Activated CD4-positive, alpha-beta memory T cell treated with anti-CD3 and anti-CD28 coated beads, Interleukin-2, amount 10 ng/mL, durations not matched to agents 7 days and 5 days (primary cell): Measurements from ENCODE around the gene SH3PXD2B. TPM values are rescaled to one million over a fixed set of nuclear protein-coding genes. Genes with fewer than 3 reads are reported as not detected.

Experiments used
- CTCF ChIA-PET: fragments of 350-600 bp; sonication (Branson Sonifier 250); formaldehyde crosslinking; loops from one replicate; lab custom pipeline; 2021; ENCODE audit warnings: antibody characterized with exemption, inconsistent platforms; lab: Charles Lee
- POLR2A ChIA-PET: fragments of 350-600 bp; sonication (Branson Sonifier 250); formaldehyde crosslinking; loops from one replicate; lab custom pipeline; 2021; ENCODE audit warnings: antibody characterized with exemption; lab: Charles Lee
- DNase-seq: peaks from one replicate; pipeline ENCODE4 v3.0.0-alpha.2; 2020
- H3K27ac Mint-ChIP-seq: one replicate; pipeline ENCODE4 v1.8.0; 2021; ENCODE audit warnings: mild to moderate bottlenecking, mixed read lengths
- H3K27me3 Mint-ChIP-seq: one replicate; pipeline ENCODE4 v1.8.0; 2021; ENCODE audit warnings: mixed read lengths
- H3K36me3 Mint-ChIP-seq: one replicate; pipeline ENCODE4 v1.8.0; 2021; ENCODE audit warnings: low read depth, mixed read lengths
- H3K4me1 Mint-ChIP-seq: one replicate; pipeline ENCODE4 v1.8.0; 2021; ENCODE audit warnings: mixed read lengths
- H3K4me3 Mint-ChIP-seq: one replicate; pipeline ENCODE4 v1.8.0; 2021; ENCODE audit warnings: mild to moderate bottlenecking, mixed read lengths
- H3K9me3 Mint-ChIP-seq: one replicate; pipeline ENCODE4 v1.8.0; 2021; ENCODE audit warnings: mixed read lengths
- total RNA-seq, 2 experiments: library from RNA; stranded (reverse); gene quantifications; one replicate each; pipeline ENCODE4 v1.2.3, GENCODE V29; 2021

The SH3PXD2B gene
- total RNA-seq, 2 experiments from 2014 or later = 0.25 TPM

GRCh38 chr5:172424111-172424490 lies 30.2 kb downstream of the SH3PXD2B start:
- Mint-ChIP-seq H3K27ac (no peak overlapping the region), H3K9me3 (no peaks in the 10 kb centered on the region), H3K27me3 (peaks cover 11% of the 10 kb centered on the region), H3K36me3 (no peaks in the 10 kb centered on the region), H3K4me1 (peaks cover 11% of the 10 kb centered on the region), H3K4me3 (no peak overlapping the region)
- POLR2A ChIA-PET = no interaction called here
- CTCF ChIA-PET = interaction anchor here (1.6 kb wide), 1 partner anchor 26 kb away, joined by 3 read pairs; no protein-coding TSS in a partner anchor
- no peak for DNase-seq

- H3K9me3 Mint-ChIP-seq = no peaks in the 10 kb centered on the region
- no peak overlapping the region for H3K27ac Mint-ChIP-seq
- DNase-seq = no peak
- H3K4me1 Mint-ChIP-seq = peaks cover 11% of the 10 kb centered on the region
- ChIA-PET POLR2A (no interaction called here), CTCF (interaction anchor here (1.6 kb wide), 1 partner anchor 26 kb away, joined by 3 read pairs; no protein-coding TSS in a partner anchor)
- H3K4me3 Mint-ChIP-seq = no peak overlapping the region
- H3K36me3 Mint-ChIP-seq = no peaks in the 10 kb centered on the region
- H3K27me3 Mint-ChIP-seq = peaks cover 11% of the 10 kb centered on the region
Observed at GRCh38 chr5:172423379-172424110, 30.8 kb downstream of the SH3PXD2B start.

GRCh38 chr5:172422255-172422654 lies 32.1 kb downstream of the SH3PXD2B start:
- Mint-ChIP-seq H3K4me3 (no peak overlapping the region), H3K36me3 (no peaks in the 10 kb centered on the region), H3K4me1 (peaks cover 11% of the 10 kb centered on the region), H3K9me3 (no peaks in the 10 kb centered on the region), H3K27ac (no peak overlapping the region), H3K27me3 (peaks cover 11% of the 10 kb centered on the region)
- POLR2A ChIA-PET = no interaction called here
- CTCF ChIA-PET = no interaction called here
- no peak for DNase-seq

GRCh38 chr5:172421020-172421419 lies 33.3 kb downstream of the SH3PXD2B start:
- DNase-seq = no peak
- Mint-ChIP-seq H3K36me3 (no peaks in the 10 kb centered on the region), H3K27ac (no peak overlapping the region), H3K4me1 (peaks cover 11% of the 10 kb centered on the region), H3K9me3 (no peaks in the 10 kb centered on the region), H3K4me3 (no peak overlapping the region), H3K27me3 (peaks cover 9% of the 10 kb centered on the region)
- CTCF ChIA-PET = no interaction called here
- POLR2A ChIA-PET = no interaction called here

GRCh38 chr5:172420235-172420939 lies 33.9 kb downstream of the SH3PXD2B start:
- H3K27ac Mint-ChIP-seq = peak overlapping the region; percentile 33
- no peak overlapping the region for H3K4me3 Mint-ChIP-seq
- peak; percentile 55 for DNase-seq
- ChIA-PET POLR2A (interaction anchor here (0.8 kb wide), 1 partner anchor 256 kb away, joined by 3 read pairs; no protein-coding TSS in a partner anchor), CTCF (no interaction called here)
- H3K9me3 Mint-ChIP-seq = no peaks in the 10 kb centered on the region
- H3K4me1 Mint-ChIP-seq = peaks cover 11% of the 10 kb centered on the region
- peaks cover 5% of the 10 kb centered on the region for H3K27me3 Mint-ChIP-seq
- H3K36me3 Mint-ChIP-seq = no peaks in the 10 kb centered on the region

- Mint-ChIP-seq H3K4me1 (peaks cover 11% of the 10 kb centered on the region), H3K36me3 (no peaks in the 10 kb centered on the region), H3K9me3 (no peaks in the 10 kb centered on the region), H3K27me3 (peaks cover 2% of the 10 kb centered on the region), H3K4me3 (no peak overlapping the region), H3K27ac (no peak overlapping the region)
- POLR2A ChIA-PET = no interaction called here
- CTCF ChIA-PET = no interaction called here
- DNase-seq = no peak
Observed at GRCh38 chr5:172418862-172419814, 35.2 kb downstream of the SH3PXD2B start.

- CTCF ChIA-PET = no interaction called here
- Mint-ChIP-seq H3K4me3 (no peak overlapping the region), H3K27ac (no peak overlapping the region)
Observed at GRCh38 chr5:172417983-172418630, 36.2 kb downstream of the SH3PXD2B start.

GRCh38 chr5:172417130-172417841 lies 37.0 kb downstream of the SH3PXD2B start:
- Mint-ChIP-seq H3K36me3 (no peaks in the 10 kb centered on the region), H3K27me3 (peaks cover 3% of the 10 kb centered on the region), H3K9me3 (no peaks in the 10 kb centered on the region), H3K4me3 (no peak overlapping the region), H3K4me1 (peaks cover 28% of the 10 kb centered on the region), H3K27ac (no peak overlapping the region)
- no peak for DNase-seq
- ChIA-PET POLR2A (no interaction called here), CTCF (no interaction called here)

More at GRCh38 chr5:172417983-172418630, 36.2 kb downstream of the SH3PXD2B start:
- Mint-ChIP-seq H3K9me3 (no peaks in the 10 kb centered on the region), H3K36me3 (no peaks in the 10 kb centered on the region), H3K4me1 (peaks cover 19% of the 10 kb centered on the region), H3K27me3 (no peaks in the 10 kb centered on the region)
- DNase-seq = no peak
- POLR2A ChIA-PET = no interaction called here

- Mint-ChIP-seq H3K4me1 (peaks cover 36% of the 10 kb centered on the region), H3K36me3 (no peaks in the 10 kb centered on the region), H3K27me3 (peaks cover 3% of the 10 kb centered on the region), H3K27ac (no peak overlapping the region), H3K9me3 (no peaks in the 10 kb centered on the region), H3K4me3 (no peak overlapping the region)
- DNase-seq = no peak
- CTCF ChIA-PET = no interaction called here
- POLR2A ChIA-PET = no interaction called here
Observed at GRCh38 chr5:172415362-172416275, 38.7 kb downstream of the SH3PXD2B start.

GRCh38 chr5:172414531-172415361 lies 39.6 kb downstream of the SH3PXD2B start:
- ChIA-PET CTCF (interaction anchor here (0.7 kb wide), 1 partner anchor 307 kb away, joined by 3 read pairs; no protein-coding TSS in a partner anchor), POLR2A (no interaction called here)
- peaks cover 34% of the 10 kb centered on the region for H3K4me1 Mint-ChIP-seq
- no peak overlapping the region for H3K27ac Mint-ChIP-seq
- no peaks in the 10 kb centered on the region for H3K9me3 Mint-ChIP-seq
- DNase-seq = no peak
- no peaks in the 10 kb centered on the region for H3K36me3 Mint-ChIP-seq
- no peak overlapping the region for H3K4me3 Mint-ChIP-seq
- H3K27me3 Mint-ChIP-seq = peaks cover 8% of the 10 kb centered on the region
